ENCODE measurements around the gene VWF.

GRCh38 chr12:6069437-6070093 is 54.9 kb downstream of the VWF start:
- TF ChIP-seq CTCF (conservative IDR thresholded peaks at IDR 0.05) (no peak), EZH2 (IDR thresholded peaks at IDR 0.05; ENCODE audit: low read depth) (no peak)

Measured in PC-9 (cell line).